Muscle of back (tissue), 11 donors: ENCODE measurements around the gene PTK6. TPM values are rescaled to one million over a fixed set of nuclear protein-coding genes. Genes with fewer than 3 reads are reported as not detected.

Source experiments
- DNase-seq, 3 donors: peaks; one replicate each; pipeline versions ENCODE4 v3.0.0 to v3.0.0-alpha.2; 2013
- polyA plus RNA-seq, 10 donors: library from polyadenylated mRNA; unstranded; fragments of 120-200 nt; gene quantifications; one replicate each; pipeline ENCODE4 v1.2.1, GENCODE V29; 2013; ENCODE audit not compliant: insufficient read length in 10 of 10

The PTK6 gene
- polyA plus RNA-seq, 10 donors, result 0.15 to 0.50 (median 0.32) TPM

- DNase-seq, result no peak
These were observed 24.0 kb downstream of the PTK6 start for GRCh38 chr20:63513207-63513606.

DNA sequence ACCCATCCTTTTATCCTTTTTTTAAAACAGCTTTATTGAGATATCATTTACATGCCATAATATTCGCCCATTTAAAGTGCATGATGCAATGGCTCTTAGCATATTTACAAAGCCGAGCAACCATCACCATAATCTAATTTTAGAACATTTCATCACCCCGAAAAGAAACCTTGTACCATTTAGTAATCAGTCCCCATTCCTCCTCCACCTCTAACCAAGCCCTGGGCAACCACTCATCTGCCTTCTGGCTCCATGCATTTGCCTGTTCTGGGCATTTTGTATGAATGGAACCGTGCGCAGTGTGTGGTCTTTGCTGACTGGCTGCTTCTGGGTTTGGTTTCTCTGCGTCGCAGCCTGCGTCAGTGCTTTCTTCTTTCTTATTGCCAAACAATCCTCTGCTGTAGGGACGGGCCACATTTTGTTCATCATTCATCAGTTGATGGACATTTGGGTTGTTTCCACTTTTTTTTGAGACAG is 28.1 kb downstream of the PTK6 start:
- no peak for DNase-seq

DNA sequence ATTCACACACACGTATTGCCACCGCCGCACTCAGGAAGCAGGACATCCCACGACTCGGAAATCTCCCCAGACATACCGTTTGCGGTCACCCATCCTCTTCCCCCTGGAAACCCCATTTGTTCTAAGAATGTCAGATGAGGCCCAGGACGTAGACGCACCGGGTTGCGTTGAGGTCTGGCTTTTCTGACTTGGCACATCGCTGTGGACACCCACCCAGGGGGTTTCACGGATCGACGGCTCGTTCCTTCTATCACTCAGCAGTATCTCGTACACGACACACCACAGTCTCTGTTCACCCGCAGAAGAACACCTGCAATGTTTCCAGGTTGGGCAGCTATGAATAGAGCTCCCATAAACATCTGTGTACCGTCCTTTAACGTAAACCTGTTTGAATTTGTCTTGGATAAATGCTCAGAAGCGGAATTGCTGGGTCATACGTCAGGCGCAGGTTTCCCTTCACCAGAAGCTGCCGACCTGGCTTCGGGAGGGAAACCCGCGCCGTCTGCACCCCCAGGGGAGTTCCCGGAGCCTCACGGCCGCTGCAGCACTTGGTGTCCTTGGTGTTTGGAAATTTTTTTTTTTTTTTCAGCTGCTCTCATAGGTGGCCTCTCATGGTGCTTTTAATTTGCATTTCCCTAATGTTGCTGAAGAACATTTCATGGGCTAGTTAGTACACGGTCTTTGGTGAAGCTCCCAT is 29.0 kb downstream of the PTK6 start:
- no peak for DNase-seq

GRCh38 chr20:63507083-63507743 is 30.0 kb downstream of the PTK6 start:
- no peak for DNase-seq

DNA sequence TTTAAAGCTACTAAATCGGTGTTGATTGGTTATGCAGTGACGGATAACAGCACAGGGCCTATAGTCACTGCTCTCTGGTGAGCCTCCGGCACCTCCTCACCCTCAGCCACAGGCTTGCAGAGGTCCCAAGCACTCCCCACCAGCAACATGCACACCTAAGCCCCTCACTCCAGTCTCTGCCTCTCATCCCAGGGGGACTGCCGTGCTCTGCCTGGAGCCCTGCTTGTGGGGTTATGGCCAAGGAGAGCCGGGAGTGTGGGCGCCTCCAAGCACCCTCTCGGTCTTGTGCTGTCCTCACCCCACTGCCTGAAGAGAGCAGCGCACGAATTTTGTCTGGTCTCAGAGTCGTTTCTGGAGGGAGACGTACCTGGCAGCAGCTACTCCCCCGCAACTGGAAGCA is 31.5 kb downstream of the PTK6 start:
- no peak for DNase-seq

DNA sequence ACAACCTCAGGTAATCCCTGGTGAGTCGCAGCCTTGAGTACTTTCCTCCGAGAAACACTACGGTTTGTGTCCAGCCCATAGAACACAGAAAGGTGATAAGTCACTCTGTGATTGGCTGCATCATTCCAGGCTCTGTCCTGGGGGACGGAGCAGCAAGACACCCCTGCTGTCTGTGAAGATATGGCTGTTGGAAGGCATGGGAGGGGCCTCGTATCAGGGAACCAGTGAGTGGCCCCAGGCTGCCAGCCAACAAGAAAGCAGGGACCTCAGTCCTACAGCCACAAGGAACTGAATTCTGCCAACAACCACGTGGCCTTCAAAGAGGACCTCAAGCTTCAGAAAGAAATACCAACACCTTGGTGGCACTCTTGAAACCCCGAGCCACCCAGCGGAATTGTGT is 31.9 kb downstream of the PTK6 start:
- no peak for DNase-seq

DNA sequence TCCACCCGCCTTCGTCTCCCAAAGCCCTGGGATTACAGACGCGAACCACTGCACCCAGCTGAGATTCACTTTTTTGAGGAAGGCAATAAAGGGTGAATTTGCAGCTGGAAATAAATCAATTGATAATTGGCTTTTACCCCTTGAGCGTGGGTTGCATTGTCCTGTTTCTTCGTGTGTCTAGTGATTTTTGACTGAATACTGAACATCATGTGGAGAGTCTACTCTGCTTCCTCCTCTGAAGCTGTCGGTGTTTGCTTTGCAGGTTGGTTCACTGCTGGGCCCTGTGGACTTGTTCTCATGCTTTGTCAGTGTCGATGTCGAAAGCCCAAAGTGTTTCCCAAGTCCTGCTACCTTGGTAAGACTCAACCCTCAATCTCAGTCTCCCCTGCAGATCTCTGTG is 32.5 kb downstream of the PTK6 start:
- no peak for DNase-seq

GRCh38 chr20:63503524-63503923 is 33.7 kb downstream of the PTK6 start:
- no peak for DNase-seq

- DNase-seq, result no peak
These were observed 34.5 kb downstream of the PTK6 start for GRCh38 chr20:63502671-63503172.

- peak in 2 of 3 donors; percentile 55 to 70 for DNase-seq
These were observed 35.1 kb downstream of the PTK6 start for GRCh38 chr20:63501818-63502670.

GRCh38 chr20:63500902-63501817 is 36.0 kb downstream of the PTK6 start:
- DNase-seq, result no peak

DNA sequence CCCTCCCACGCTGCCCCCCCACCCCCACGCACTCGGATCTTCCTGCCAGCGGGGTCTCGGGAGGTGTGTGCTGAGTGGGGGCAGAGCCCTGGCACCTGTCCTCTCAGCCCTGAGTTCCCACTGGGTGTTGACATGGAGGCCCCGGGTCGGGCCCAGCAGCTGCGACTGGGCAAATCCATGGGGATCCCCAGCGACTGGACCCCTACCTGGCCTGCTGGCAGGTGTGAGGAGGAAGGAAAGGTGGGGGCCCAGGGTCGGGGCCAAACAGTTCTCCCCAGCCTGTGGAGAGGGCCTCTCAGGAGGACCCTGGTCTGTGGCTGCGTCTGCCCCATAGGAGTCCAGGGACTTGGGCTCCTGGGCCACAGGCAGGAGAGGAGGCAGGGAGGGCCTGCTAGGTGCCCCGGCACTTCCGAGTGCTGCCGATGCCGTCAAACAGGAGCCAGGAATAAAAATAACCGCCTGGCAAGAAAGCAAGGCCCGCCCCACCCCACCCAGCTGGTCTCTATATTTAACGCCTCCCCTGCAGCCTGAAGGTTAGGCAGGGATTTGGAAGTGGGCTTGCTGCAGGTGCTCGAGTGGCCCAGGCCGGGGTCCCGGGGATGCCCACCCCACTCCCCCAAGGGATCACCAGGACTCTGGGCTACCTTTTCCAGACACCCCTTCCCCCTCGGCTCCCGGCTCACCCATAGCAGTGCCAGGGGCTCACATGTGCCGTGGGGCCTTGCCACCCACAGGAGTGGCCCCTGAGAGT is 36.9 kb downstream of the PTK6 start:
- no peak for DNase-seq

- no peak for DNase-seq
These were observed 37.7 kb downstream of the PTK6 start for GRCh38 chr20:63499338-63499969.

DNA sequence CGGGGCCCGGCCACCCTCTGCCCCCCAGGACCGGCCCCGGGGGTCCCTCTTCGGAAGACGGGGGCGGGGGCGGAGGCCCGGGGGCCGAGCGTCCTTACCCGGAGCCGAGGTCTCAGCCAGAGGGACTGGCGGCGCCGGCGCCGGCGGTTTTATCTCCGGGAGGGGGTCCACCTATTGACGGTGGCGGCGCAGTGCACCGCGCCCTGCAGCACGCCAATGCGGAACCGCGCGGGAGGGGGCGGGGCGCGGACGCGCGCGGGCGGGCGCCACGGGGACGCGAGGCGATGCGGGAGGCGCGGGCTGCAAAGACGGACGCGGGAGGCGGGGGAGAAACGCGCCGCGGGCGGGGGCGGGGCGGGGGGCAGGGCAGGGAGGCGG is 38.2 kb downstream of the PTK6 start, which contains the start of gene EEF1A2:
EEF1A2 (minus strand) TSS at position 124 of the 378 bp plus-strand sequence. CDS start 1,320 bp downstream, outside the sequence.
- DNase-seq, result no peak

DNA sequence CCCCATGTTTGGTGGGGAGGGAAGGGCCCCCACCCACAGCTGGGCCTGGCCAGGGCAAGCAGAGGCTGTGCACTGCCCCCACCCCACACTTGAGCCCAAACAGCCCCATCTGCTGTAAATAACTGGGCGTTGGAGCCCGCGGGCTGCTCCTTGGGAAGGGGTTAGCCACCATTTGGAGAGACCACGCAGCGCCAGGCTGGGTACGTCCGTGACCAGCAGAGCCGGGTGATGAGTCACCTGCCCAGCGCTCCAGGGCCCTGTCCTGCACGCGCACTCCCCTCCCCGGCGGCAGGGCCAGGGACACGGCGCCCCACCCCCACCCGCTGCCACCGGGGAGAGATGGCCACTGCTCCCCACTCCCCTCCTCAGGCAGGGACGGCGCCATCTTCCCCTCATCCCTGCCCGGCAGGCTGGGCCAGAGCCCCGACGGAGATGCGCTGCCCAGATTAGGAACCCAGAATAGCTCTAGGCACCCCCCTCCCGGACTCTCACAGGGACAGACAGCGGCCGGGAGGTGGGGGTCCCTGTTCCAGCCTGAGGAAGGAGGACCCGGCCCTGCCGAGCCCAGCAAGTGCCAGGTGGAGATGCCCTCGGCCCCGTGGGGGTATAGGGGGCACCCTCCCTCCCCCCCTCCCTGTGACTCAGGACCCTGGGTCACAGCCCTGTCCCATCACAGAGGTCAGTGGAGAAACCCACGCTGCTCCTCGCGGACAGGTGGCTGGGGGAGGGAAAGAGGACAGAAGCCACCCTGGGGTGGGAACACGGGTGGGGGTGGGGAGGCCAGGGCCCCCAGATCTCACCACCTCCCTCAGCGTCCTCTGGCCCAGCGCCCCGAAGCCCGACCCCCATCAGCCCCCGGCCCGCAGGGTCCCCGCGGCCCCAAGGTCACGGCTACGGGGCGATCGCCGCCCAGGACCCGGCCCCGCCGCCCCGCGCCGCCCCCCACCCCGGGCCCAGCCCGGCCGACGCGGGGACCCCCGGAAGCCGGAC is 38.9 kb downstream of the PTK6 start:
- no peak for DNase-seq

GRCh38 chr20:63497138-63497945 is 39.8 kb downstream of the PTK6 start:
- no peak for DNase-seq

- no peak for DNase-seq
These were observed 40.5 kb downstream of the PTK6 start for GRCh38 chr20:63496596-63497120.
